ENCODE data around the gene CFAP20DC. TPM values are rescaled to one million over a fixed set of nuclear protein-coding genes. Genes with fewer than 3 reads are reported as not detected.

The CFAP20DC gene
- total and polyA plus RNA-seq, 2 experiments from 2014 or later: 7.4 to 11.4 TPM

DNA sequence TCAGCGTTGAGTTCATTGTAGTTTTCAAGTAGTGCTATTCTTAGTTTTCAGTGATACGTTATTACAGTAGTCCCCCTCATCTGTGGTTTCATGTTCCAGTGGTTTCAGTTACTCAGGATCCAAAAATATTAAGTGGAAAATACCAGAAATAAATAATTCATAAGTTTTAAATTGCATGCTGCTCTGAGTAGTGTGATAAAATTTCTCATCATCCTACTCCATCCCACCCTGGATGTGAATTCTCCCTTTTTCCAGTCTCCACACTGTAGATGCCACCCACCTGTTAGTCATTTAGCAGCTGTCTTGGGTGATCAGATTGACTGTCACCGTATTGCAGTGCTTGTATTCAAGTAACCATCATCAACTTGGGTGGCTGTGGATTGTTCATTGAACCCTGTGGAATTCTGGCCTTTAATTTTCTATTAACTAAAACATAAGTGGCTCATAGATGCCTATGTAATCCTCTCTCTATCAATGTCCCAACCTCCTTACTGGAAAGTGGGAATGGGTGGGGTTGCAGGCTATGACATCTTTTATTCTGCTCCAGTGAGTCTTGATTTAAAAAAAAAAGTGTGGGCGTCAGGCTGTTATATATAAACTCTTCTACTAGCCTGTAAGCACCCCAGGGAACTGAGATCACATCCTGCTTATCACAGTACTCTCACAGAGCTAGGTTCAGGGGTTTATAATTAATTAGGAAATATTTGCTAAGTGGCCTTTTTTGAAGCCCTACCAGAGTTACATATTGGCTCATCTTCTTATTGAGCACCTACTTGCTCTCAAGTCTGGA, 97.5 kb downstream of the CFAP20DC start:
- no peak overlapping the region for H3K4me2 ChIP-seq
- Mint-ChIP-seq H3K4me3 (no peak overlapping the region), H3K27ac (no peak overlapping the region), H3K9me3 (no peaks in the 10 kb centered on the region; the same call in 2 of the 3 replicates), H3K27me3 (ENCODE audit: insufficient read depth, low read depth, poor library complexity) (peaks cover 2% of the 10 kb centered on the region), H3K4me1 (peaks cover 7% of the 10 kb centered on the region), H3K36me3 (ENCODE audit: low read depth) (no peaks in the 10 kb centered on the region)
- 0 out of 2 replicates have a peak, but pooled peaks cover 5% of the 10 kb centered on the region for H3K9me2 ChIP-seq (ENCODE audit: insufficient read depth)
- H3K27ac ChIP-seq (ENCODE audit: low read depth): no peak overlapping the region
- no peak for TF ChIP-seq ZNF331 (CRISPR knock-in tag; IDR thresholded peaks at IDR 0.05; ENCODE audit: low read depth)
- TF ChIP-seq, protein P1, sequence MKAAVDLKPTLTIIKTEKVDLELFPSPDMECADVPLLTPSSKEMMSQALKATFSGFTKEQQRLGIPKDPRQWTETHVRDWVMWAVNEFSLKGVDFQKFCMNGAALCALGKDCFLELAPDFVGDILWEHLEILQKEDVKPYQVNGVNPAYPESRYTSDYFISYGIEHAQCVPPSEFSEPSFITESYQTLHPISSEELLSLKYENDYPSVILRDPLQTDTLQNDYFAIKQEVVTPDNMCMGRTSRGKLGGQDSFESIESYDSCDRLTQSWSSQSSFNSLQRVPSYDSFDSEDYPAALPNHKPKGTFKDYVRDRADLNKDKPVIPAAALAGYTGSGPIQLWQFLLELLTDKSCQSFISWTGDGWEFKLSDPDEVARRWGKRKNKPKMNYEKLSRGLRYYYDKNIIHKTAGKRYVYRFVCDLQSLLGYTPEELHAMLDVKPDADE (IDR thresholded peaks at IDR 0.05): no peak
- no peaks in the 10 kb centered on the region for H3K27me3 ChIP-seq (ENCODE audit: insufficient read depth)
- DNase-seq (ENCODE audit: low spot score) (no peak), ATAC-seq (no peak)
- no peak overlapping the region for H2AFZ ChIP-seq
- H3F3A ChIP-seq (replicated peaks; ENCODE audit: low read depth): no peaks in the 10 kb centered on the region
- no peaks in the 10 kb centered on the region for H3K36me3 ChIP-seq (ENCODE audit: insufficient read depth)
- no peak overlapping the region for H3K4me3 ChIP-seq
- H4K20me1 ChIP-seq (replicated peaks; ENCODE audit: insufficient read depth): no peaks in the 10 kb centered on the region
- no peaks in the 10 kb centered on the region for H3K79me2 ChIP-seq (replicated peaks; ENCODE audit: insufficient read depth)
- H3K4me1 ChIP-seq (ENCODE audit: insufficient read depth): peaks cover 8% of the 10 kb centered on the region; the same call in 1 of the 2 replicates

GRCh38 chr3:58948018-58948417, 101.8 kb downstream of the CFAP20DC start:
- Histone ChIP-seq H3K4me3 (no peak overlapping the region), H4K20me1 (replicated peaks; ENCODE audit: insufficient read depth) (no peaks in the 10 kb centered on the region), H2AFZ (no peak overlapping the region), H3K36me3 (ENCODE audit: insufficient read depth) (no peaks in the 10 kb centered on the region), H3F3A (replicated peaks; ENCODE audit: low read depth) (no peaks in the 10 kb centered on the region), H3K27me3 (ENCODE audit: insufficient read depth) (no peaks in the 10 kb centered on the region), H3K79me2 (replicated peaks; ENCODE audit: insufficient read depth) (no peaks in the 10 kb centered on the region), H3K4me2 (no peak overlapping the region), H3K9me2 (ENCODE audit: insufficient read depth) (no peaks in the 10 kb centered on the region), H3K27ac (ENCODE audit: low read depth) (no peak overlapping the region), H3K4me1 (ENCODE audit: insufficient read depth) (no peaks in the 10 kb centered on the region)
- H3K27me3 Mint-ChIP-seq (ENCODE audit: insufficient read depth, low read depth, poor library complexity): peaks cover 2% of the 10 kb centered on the region
- no peaks in the 10 kb centered on the region; the same call in 2 of the 3 replicates for H3K9me3 Mint-ChIP-seq
- no peaks in the 10 kb centered on the region for H3K36me3 Mint-ChIP-seq (ENCODE audit: low read depth)
- TF ChIP-seq EZH2 (IDR thresholded peaks at IDR 0.05; ENCODE audit: low read depth, unreplicated experiment): no peak
- TF ChIP-seq, protein P2, sequence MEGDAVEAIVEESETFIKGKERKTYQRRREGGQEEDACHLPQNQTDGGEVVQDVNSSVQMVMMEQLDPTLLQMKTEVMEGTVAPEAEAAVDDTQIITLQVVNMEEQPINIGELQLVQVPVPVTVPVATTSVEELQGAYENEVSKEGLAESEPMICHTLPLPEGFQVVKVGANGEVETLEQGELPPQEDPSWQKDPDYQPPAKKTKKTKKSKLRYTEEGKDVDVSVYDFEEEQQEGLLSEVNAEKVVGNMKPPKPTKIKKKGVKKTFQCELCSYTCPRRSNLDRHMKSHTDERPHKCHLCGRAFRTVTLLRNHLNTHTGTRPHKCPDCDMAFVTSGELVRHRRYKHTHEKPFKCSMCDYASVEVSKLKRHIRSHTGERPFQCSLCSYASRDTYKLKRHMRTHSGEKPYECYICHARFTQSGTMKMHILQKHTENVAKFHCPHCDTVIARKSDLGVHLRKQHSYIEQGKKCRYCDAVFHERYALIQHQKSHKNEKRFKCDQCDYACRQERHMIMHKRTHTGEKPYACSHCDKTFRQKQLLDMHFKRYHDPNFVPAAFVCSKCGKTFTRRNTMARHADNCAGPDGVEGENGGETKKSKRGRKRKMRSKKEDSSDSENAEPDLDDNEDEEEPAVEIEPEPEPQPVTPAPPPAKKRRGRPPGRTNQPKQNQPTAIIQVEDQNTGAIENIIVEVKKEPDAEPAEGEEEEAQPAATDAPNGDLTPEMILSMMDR (conservative IDR thresholded peaks at IDR 0.05; ENCODE audit: low read depth in 2 of 2): no peak
- no peaks in the 10 kb centered on the region for H3K4me1 Mint-ChIP-seq
- no peak for ATAC-seq
- H3K4me3 Mint-ChIP-seq: no peak overlapping the region
- H3K27ac Mint-ChIP-seq: no peak overlapping the region
- DNase-seq (ENCODE audit: low spot score): no peak

GRCh38 chr3:58946875-58947274, 103.0 kb downstream of the CFAP20DC start:
- peaks cover 6% of the 10 kb centered on the region; the same call in 1 of the 3 replicates for H3K9me3 Mint-ChIP-seq
- H3K4me2 ChIP-seq: no peak overlapping the region
- H3K27ac ChIP-seq (ENCODE audit: low read depth): no peak overlapping the region
- no peaks in the 10 kb centered on the region for H3K27me3 Mint-ChIP-seq (ENCODE audit: insufficient read depth, low read depth, poor library complexity)
- H3K4me3 Mint-ChIP-seq: no peak overlapping the region
- no peaks in the 10 kb centered on the region for H3K36me3 ChIP-seq (ENCODE audit: insufficient read depth)
- no peaks in the 10 kb centered on the region for H3K36me3 Mint-ChIP-seq (ENCODE audit: low read depth)
- no peak overlapping the region for H2AFZ ChIP-seq
- H3K79me2 ChIP-seq (replicated peaks; ENCODE audit: insufficient read depth): no peaks in the 10 kb centered on the region
- no peak overlapping the region for H3K4me3 ChIP-seq
- H3K4me1 ChIP-seq (ENCODE audit: insufficient read depth): no peaks in the 10 kb centered on the region
- no peak for ATAC-seq
- no peak for DNase-seq (ENCODE audit: low spot score)
- no peaks in the 10 kb centered on the region for H4K20me1 ChIP-seq (replicated peaks; ENCODE audit: insufficient read depth)
- H3K4me1 Mint-ChIP-seq: no peaks in the 10 kb centered on the region
- no peaks in the 10 kb centered on the region for H3K27me3 ChIP-seq (ENCODE audit: insufficient read depth)
- H3K9me2 ChIP-seq (ENCODE audit: insufficient read depth): no peaks in the 10 kb centered on the region
- H3K27ac Mint-ChIP-seq: no peak overlapping the region
- no peaks in the 10 kb centered on the region for H3F3A ChIP-seq (replicated peaks; ENCODE audit: low read depth)
- TF ChIP-seq STAT1 (IDR thresholded peaks at IDR 0.05; ENCODE audit: unreplicated experiment): no peak
- TF ChIP-seq EZH2 (IDR thresholded peaks at IDR 0.05; ENCODE audit: low read depth, unreplicated experiment): no peak
- no peak for TF ChIP-seq ZNF462 (CRISPR knock-in tag; IDR thresholded peaks at IDR 0.05)
